Skeletal muscle tissue (tissue), 4 donors: ENCODE results near the gene IFNK. TPM values are rescaled to one million over a fixed set of nuclear protein-coding genes. Genes with fewer than 3 reads are reported as not detected.

Experiments used
- H3K27ac ChIP-seq: one replicate; pipeline ENCODE4 v1.7.0; 2013; ENCODE audit warnings: mild to moderate bottlenecking, low read depth, low read length, inconsistent platforms
- H3K27me3 ChIP-seq, 3 donors: one replicate each; pipeline ENCODE4 v1.7.0; 2013; ENCODE audit warnings: low read length in 3 of 3; ENCODE audit not compliant: control insufficient read depth in 3 of 3, insufficient read depth in 3 of 3
- H3K36me3 ChIP-seq, 3 donors: one replicate each; pipeline ENCODE4 v1.7.0; 2013; ENCODE audit warnings: low read length in 3 of 3; ENCODE audit not compliant: control insufficient read depth in 3 of 3, insufficient read depth in 3 of 3
- H3K4me1 ChIP-seq, 3 donors: one replicate each; pipeline ENCODE4 v1.7.0; 2013; ENCODE audit warnings: low read length in 3 of 3, mild to moderate bottlenecking in 3 of 3; ENCODE audit not compliant: control insufficient read depth in 3 of 3, insufficient read depth in 3 of 3
- H3K4me3 ChIP-seq, 3 donors: one replicate each; pipeline ENCODE4 v1.7.0; 2013; ENCODE audit warnings: low read length in 3 of 3
- H3K9ac ChIP-seq, 3 donors: one replicate each; pipeline ENCODE4 v1.7.0; 2013; ENCODE audit warnings: low read length in 3 of 3, mild to moderate bottlenecking in 3 of 3, moderate library complexity in 2 of 3, low read depth in 1 of 3
- H3K9me3 ChIP-seq, 3 donors: one replicate each; pipeline ENCODE4 v1.7.0; 2013; ENCODE audit warnings: low read length in 3 of 3; ENCODE audit not compliant: control insufficient read depth in 3 of 3
- total RNA-seq: library from RNA; depleted of rRNA; stranded (reverse); fragments of >200 nt; gene quantifications from one replicate; pipeline ENCODE4 v1.2.3, GENCODE V29; 2014
- donor health status: Osteomylitis.

Gene IFNK
- total RNA-seq, 1 donor from 2014 or later, result not detected

GRCh38 chr9:27536168-27536567 is 12.1 kb downstream of the IFNK start:
- Histone ChIP-seq H3K9ac (no peak overlapping the region), H3K27me3 (no peaks in the 10 kb centered on the region), H3K27ac (no peak overlapping the region), H3K4me1 (peaks cover 29 to 35% (median 33%) of the 10 kb centered on the region in 3 donors), H3K4me3 (no peak overlapping the region), H3K9me3 (no peaks in the 10 kb centered on the region), H3K36me3 (no peaks in the 10 kb centered on the region)

DNA sequence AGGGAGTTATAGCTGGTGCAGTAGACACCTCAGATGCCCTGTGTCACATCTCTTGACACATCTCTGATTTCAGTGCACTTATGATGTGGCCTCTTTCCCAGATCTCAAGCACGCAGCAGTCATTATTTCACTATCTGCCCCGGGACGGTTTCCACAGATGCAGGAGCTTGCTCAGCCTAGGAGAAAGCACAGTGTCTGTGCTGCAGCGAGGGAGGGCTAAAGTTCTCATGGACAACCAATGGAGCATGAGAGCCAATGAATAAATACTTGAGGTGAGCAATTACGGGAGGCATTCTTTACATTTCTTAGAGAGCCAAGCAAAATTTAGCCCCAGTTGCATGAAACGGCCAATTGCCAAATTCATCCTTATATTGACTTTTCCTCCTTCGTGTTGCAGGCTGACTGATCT is 12.9 kb downstream of the IFNK start:
- H3K9me3 ChIP-seq, result no peaks in the 10 kb centered on the region
- H3K36me3 ChIP-seq, result no peaks in the 10 kb centered on the region
- no peaks in the 10 kb centered on the region for H3K27me3 ChIP-seq
- H3K9ac ChIP-seq, result peak overlapping the region in 1 of 3 donors; percentile 3
- H3K4me3 ChIP-seq, result no peak overlapping the region
- no peak overlapping the region for H3K27ac ChIP-seq
- peaks cover 29 to 43% (median 33%) of the 10 kb centered on the region in 3 donors for H3K4me1 ChIP-seq

DNA sequence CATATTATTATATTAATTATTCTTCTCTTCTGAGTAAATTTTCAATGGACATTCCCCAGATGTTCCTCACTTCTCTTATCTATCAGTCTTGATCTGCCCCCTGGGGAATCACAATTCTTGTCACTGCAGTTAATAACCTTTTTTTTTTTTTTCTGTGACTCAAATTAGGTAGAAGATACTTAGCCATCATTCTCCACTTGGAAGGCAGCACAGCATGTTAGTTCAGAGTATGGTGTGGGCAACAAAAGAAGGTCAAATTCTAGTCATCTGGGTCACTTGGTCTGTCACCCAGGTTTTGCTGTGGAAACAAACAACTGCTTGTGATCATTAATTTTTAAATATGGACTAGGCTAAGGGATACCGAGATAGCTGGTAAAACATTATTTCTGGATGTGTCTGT is 13.7 kb downstream of the IFNK start:
- no peak overlapping the region for H3K27ac ChIP-seq
- no peaks in the 10 kb centered on the region for H3K9me3 ChIP-seq
- H3K4me1 ChIP-seq, result peaks cover 36 to 49% (median 39%) of the 10 kb centered on the region in 3 donors

GRCh38 chr9:27538647-27539046 is 14.6 kb downstream of the IFNK start:
- Histone ChIP-seq H3K9me3 (no peaks in the 10 kb centered on the region), H3K36me3 (no peaks in the 10 kb centered on the region), H3K27ac (no peak overlapping the region), H3K9ac (no peak overlapping the region), H3K27me3 (no peaks in the 10 kb centered on the region), H3K4me3 (no peak overlapping the region), H3K4me1 (peaks cover 37 to 54% (median 39%) of the 10 kb centered on the region in 3 donors)

More for the DNA sequence above, 13.7 kb downstream of the IFNK start:
- H3K27me3 ChIP-seq, result no peaks in the 10 kb centered on the region
- H3K4me3 ChIP-seq, result no peak overlapping the region
- H3K36me3 ChIP-seq, result no peaks in the 10 kb centered on the region
- no peak overlapping the region for H3K9ac ChIP-seq

DNA sequence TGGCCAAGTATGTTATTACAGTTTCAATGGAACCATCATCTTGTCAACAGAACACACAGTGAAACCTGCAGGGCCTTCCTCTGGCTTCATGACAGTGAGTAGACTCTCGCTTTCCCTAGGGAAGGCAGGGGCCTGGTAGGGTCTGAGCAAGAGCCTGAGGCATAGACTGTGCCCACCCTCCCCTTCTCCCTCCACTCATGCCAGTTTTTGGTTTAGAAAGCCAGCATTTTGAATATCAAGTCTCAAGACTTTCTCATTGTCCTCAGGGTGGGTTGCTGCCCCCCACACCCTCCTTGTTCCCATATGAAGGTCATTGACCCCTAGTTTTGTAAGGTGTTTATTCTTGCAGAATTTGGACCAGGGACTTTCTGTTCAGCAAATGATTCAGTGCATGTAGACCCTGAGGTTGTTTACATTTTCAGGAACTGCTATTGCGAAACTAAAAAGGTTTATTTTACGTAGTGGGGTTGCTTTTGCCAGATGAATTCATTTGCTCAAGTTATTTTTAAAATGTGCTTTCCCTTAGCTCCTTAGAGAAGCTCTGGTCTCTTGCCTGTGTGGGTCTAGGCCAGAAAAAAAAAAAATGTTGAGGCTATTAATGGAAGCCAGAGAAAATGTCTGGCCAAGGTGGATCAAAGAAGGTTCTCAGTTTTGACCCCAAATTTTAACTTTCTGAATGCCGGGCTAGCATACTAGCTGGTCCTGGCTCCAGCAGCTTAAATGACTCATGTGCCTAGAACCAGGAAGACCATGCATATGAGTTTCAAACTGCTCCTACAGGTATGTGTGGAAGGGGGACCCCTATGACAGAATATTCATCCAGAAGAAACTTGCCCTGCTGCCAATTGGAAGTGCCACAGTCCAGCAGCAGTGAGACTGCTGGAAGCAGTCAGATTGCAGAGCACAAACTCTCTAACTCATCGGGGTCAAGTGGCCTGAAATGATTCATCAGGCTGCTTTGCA is 15.7 kb downstream of the IFNK start:
- Histone ChIP-seq H3K4me3 (peak overlapping the region in 2 of 3 donors; percentile 11 to 29), H3K9ac (peak overlapping the region; percentile 18 to 42 (median 40)), H3K9me3 (no peaks in the 10 kb centered on the region), H3K27ac (peak overlapping the region; percentile 76), H3K4me1 (peaks cover 37 to 54% (median 39%) of the 10 kb centered on the region in 3 donors), H3K27me3 (no peaks in the 10 kb centered on the region), H3K36me3 (no peaks in the 10 kb centered on the region)

- peaks cover 37 to 59% (median 39%) of the 10 kb centered on the region in 3 donors for H3K4me1 ChIP-seq
- H3K36me3 ChIP-seq, result no peaks in the 10 kb centered on the region
- H3K9ac ChIP-seq, result peak overlapping the region in 1 of 3 donors; percentile 3
- H3K27me3 ChIP-seq, result no peaks in the 10 kb centered on the region
- H3K4me3 ChIP-seq, result no peak overlapping the region
- no peaks in the 10 kb centered on the region for H3K9me3 ChIP-seq
- H3K27ac ChIP-seq, result peak overlapping the region; percentile 76
These were observed 16.4 kb downstream of the IFNK start for GRCh38 chr9:27540502-27540901.

GRCh38 chr9:27541740-27542139 is 17.6 kb downstream of the IFNK start:
- Histone ChIP-seq H3K36me3 (no peaks in the 10 kb centered on the region), H3K4me3 (no peak overlapping the region), H3K9me3 (no peaks in the 10 kb centered on the region), H3K9ac (no peak overlapping the region), H3K4me1 (peaks cover 34 to 58% (median 38%) of the 10 kb centered on the region in 3 donors), H3K27ac (no peak overlapping the region), H3K27me3 (no peaks in the 10 kb centered on the region)

- H3K27ac ChIP-seq, result no peak overlapping the region
- H3K9ac ChIP-seq, result no peak overlapping the region
- H3K4me3 ChIP-seq, result no peak overlapping the region
- H3K36me3 ChIP-seq, result no peaks in the 10 kb centered on the region
- H3K4me1 ChIP-seq, result peaks cover 28 to 52% (median 32%) of the 10 kb centered on the region in 3 donors
- no peaks in the 10 kb centered on the region for H3K27me3 ChIP-seq
- no peaks in the 10 kb centered on the region for H3K9me3 ChIP-seq
These were observed 18.4 kb downstream of the IFNK start for GRCh38 chr9:27542508-27542907.

DNA sequence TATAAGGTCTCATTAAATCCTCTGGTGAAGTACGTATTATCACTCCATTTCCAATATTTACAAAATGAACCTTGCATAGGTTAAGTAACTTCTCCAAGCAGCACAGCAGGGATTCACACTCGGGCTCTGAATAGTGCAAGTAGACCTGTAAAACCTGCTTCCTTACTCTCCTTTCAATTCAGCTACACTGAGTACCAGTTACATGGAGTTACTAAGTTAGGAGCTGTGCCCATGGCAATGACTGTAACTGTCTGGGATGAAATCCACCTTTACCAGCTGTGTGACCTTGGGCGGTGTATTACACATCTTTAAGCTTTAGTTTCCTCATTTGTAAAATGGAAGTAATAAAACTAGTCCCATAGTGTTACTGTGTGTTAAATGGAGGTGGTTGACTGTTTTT is 21.4 kb downstream of the IFNK start:
- no peak overlapping the region for H3K4me3 ChIP-seq
- no peaks in the 10 kb centered on the region for H3K9me3 ChIP-seq
- peaks cover 0 to 6% (median 0%) of the 10 kb centered on the region in 3 donors for H3K36me3 ChIP-seq
- H3K27ac ChIP-seq, result no peak overlapping the region
- no peaks in the 10 kb centered on the region for H3K27me3 ChIP-seq
- H3K4me1 ChIP-seq, result peaks cover 13 to 39% (median 14%) of the 10 kb centered on the region in 3 donors
- peak overlapping the region in 1 of 3 donors; percentile 4 for H3K9ac ChIP-seq
